Inflammatory macrophage treated with lipopolysaccharide for 4 hours (primary cell): ENCODE results near the gene PRKCB.
A peak's percentile ranks its signal among the peaks of the same experiment; 100 is the strongest.
"Not testable (repeated sequence)": the region's sequence is repeated elsewhere in the genome, so short reads cannot be mapped to it uniquely, and the experiment has no call there.

Experiments
- DNase-seq: peaks from one replicate; pipeline ENCODE4 v3.0.0-alpha.2; 2020

PRKCB gene

GRCh38 chr16:23902748-23903414, 67.1 kb downstream of the PRKCB start:
- no peak for DNase-seq

- DNase-seq, result no peak
Measured at GRCh38 chr16:23905027-23905426, 69.2 kb downstream of the PRKCB start.

DNA sequence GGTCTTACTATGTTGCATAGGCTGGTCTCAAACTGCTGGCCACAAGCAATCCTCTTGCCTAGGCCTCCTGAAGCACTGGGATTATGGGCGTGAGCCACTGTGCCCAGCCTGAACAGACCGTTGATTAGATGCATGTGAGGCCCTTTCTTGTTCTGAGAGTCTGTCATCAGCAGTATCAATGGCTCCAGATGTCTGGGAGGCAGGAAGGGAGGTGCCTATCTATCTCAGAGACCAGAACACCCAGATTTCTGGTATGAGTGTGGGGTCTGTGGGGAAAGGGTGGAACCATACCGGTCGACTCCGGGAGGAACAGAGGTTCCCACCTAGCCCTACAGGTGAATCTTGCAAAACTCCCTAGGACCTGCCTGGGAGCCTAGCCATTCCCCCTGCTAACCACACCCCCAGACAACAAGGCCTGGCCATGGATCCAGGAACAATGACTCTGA, 71.7 kb downstream of the PRKCB start:
- DNase-seq, result no peak

DNA sequence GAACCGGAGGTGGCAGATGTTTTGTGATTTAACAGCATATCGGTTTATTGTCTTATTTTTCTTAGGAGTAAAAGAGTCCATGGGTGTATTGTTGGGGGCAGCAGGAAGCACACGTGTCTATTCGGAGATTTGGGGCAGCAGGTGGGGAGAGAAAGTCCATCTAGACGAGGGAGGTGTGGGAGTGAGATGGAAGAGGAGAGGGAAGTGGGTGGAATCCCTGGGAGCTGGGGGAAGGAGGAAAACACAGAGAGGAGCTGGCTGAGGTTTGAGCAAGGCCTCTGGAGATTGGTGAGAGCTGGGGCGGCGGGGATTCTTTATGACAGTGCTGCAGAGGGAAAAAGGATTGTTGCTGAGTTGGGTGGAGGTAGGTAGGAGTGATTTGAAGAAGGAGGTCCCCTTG, 72.1 kb downstream of the PRKCB start:
- no peak for DNase-seq

GRCh38 chr16:23908790-23909189, 73.0 kb downstream of the PRKCB start:
- no peak for DNase-seq

DNA sequence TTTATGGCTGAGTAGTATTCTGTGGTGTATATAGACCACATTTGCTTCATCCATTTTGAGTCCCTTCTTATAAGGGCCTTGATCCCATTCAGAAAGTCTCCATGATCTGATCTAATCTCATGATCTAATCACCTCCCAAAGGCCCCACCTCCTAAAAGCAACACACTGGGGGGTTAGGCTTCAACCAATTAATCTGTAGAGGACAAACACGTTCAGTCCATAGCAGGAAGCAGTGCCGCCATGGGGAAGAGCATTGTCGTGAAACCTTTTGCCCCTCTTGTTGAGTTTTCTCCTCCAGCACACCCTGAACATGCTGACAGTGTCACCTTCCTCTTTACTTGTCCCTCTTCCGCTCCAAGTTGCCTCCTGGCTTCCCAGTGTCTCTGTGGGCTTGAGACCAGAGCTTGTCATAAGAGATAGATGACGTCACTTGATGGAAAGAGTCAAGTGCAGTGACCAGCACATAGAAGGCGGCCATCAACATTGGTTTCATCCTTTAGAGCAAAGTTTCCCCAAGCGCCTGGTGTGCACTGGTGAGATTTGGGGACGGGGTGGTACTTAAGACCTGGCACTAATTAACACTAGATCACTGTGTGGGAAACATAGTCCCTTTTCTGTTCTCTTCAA, 74.1 kb downstream of the PRKCB start:
- no peak for DNase-seq

DNA sequence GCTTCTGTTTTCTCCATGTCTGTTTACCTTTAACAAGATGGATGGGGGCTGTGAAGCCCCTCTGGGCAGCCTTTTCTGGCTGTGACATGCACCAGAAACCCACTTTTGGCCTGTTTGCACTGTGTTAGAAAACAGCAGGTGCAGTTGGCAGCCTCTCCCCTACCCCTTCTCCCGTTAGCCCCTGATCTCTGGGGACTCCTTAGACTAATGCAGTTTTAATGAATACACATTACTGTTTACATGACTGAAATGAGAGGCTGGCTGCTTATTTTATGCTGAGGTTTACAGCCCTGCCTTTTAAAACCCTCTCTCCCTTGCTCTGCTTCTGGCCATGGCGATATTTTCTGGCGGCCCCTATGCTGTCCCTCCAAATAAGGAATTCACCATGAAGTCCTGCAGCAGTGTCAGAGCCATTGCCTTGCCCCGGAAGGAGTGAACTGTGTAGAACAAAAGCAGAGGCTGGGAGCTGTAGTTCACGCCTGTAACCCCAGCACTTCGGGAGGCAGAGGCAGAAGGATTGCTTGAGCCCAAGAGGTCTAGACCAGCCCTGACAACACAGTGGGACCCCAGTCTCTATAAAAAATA, 79.3 kb downstream of the PRKCB start:
- DNase-seq, result no peak

DNA sequence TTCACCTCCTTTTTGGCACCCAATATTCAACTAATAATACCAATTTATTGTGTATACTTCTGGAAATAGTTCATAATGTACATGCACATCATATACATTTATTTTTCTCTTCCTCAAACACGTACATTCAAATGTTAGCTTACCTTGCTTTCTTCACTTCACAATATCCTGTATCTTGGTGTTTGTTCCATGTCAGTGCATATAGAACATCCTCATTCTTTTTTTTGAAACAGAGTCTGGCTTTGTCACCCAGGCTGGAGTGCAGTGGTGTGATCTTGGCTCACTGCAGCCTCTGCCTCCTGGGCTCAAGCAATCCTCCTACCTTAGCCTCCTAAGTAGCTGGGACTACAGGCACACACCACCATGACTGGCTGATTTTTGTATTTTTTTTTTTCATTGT, 80.8 kb downstream of the PRKCB start:
- not testable (repeated sequence) for DNase-seq

GRCh38 chr16:23917621-23918020, 81.8 kb downstream of the PRKCB start:
- DNase-seq, result no peak

DNA sequence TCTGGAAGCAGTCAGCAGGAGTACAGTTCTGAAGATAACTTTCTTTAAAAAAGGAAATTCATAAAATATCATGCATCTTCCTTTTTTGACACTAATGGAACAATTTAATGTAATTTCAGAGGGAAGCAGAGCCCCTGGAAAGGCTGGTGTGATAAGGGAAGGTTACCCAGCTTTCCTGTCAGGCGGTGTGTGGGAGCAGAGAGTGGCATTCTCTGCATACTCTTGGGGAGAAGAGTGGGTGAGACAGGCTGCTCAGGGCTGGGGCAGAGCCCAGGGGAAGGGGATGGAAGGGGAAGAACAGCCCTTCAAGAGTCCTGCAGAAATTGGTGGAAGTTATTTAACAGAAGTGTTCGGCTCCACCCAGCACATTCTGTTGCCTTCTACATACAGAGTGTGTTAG, 84.7 kb downstream of the PRKCB start:
- no peak for DNase-seq

DNA sequence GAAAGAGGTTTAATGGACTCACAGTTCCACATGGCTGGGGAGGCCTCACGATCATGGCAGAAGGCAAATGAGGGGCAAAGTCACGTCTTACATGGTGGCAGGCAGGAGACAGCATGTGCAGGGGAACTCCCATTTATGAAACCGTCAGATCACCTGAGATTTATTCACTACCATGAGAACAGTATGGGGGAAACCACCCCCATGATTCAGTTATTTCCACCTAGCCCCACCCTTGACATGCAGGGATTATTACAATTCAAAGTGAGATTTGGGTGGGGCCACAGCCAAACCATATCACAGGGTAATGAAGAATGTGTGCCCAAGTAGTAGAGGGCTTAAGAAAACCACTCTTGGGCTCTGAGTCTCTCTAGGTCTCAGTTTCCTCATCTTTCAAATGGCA, 85.1 kb downstream of the PRKCB start:
- DNase-seq, result no peak

DNA sequence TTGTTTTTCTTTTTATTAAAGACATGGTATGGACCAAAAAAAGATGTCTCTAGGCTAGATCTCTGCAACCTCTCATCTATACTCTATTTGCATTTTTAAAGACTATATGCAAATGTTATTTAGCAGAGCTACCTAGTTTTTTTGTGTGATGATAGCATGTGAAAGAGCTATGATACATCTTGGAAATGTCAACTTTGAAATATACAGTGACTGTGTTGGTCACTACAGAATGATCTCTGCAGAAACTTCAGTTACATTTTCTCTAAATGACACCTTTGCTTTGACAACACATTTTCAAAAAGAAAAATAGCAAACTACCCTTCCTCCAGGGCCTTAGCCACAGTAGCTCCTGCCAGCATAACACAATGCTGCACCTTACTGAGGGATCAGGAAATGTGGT, 86.6 kb downstream of the PRKCB start:
- no peak for DNase-seq

DNA sequence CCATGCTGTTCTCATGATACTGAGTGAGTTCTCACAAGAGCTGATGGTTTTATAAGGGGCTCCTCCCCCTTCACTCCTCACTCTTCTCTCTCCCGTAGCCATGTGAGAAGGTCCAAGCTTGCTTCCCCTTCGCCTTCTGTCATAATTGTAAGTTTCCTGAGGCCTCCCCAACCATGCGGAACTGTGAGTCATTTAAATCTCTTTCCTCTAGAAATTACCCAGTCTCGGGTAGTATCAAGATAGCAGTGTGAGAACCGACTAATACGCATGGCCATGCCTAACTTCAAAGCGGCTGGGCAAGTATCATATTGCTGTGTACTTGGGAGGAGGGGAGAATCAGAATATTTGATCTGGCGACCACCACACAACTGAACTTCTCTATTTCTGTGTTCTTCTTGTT, 88.3 kb downstream of the PRKCB start:
- peak; percentile 75 for DNase-seq

GRCh38 chr16:23927796-23928195, 92.0 kb downstream of the PRKCB start:
- no peak for DNase-seq

- no peak for DNase-seq
Measured at GRCh38 chr16:23929237-23929636, 93.5 kb downstream of the PRKCB start.

GRCh38 chr16:23929856-23930255, 94.1 kb downstream of the PRKCB start:
- DNase-seq, result no peak

DNA sequence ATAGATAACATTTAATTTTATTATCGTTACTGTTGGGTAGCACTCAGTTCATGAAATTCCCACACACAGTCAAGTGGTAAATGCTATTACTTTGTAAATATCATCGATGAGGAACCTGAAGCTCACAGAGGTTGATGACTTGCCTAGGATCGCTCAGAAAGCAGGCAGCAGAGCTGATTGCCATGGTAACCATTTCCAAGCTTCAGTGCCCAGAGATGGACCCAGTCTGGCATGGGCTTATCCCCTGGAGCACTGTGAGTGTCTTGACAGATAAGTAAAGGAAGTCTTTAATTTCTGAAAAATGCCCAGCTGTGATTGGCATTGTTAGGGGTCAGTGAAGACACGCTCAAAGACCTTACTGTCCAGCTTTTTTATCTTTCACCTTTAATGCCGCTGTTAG, 95.0 kb downstream of the PRKCB start:
- no peak for DNase-seq

GRCh38 chr16:23931199-23931598, 95.4 kb downstream of the PRKCB start:
- DNase-seq, result no peak

GRCh38 chr16:23933650-23934049, 97.9 kb downstream of the PRKCB start:
- not testable (repeated sequence) for DNase-seq

DNA sequence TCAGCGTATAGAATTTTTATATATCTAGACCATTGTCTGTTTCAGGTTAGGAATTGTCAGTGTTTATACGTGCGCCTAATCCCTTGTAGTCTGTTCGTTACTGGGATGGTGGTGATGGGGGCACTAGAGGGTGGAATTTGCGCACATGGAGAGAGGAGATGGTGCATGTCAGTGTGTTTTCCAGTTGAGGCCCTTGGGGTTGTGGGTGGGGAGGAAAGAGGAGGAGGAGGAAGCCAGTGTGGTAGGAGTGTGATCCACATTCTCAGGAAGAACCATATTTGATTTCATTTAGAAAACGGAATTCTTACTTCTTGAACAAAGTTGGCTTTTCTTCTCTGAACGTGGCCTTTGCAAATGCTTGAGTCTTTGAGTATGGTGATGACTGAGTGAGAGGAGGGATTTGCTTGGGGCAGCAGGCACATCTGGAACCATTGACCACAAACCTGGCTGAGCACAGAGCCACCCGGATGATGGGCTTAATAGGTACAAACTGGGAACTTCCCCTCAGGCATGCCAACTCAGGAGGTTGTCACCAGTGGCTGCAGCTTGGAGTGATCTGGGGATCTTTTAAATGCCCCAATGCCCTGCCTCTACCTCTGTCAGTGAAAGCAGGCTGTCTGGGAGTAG, 98.9 kb downstream of the PRKCB start:
- no peak for DNase-seq

GRCh38 chr16:23940111-23940510, 104.3 kb downstream of the PRKCB start:
- no peak for DNase-seq

DNA sequence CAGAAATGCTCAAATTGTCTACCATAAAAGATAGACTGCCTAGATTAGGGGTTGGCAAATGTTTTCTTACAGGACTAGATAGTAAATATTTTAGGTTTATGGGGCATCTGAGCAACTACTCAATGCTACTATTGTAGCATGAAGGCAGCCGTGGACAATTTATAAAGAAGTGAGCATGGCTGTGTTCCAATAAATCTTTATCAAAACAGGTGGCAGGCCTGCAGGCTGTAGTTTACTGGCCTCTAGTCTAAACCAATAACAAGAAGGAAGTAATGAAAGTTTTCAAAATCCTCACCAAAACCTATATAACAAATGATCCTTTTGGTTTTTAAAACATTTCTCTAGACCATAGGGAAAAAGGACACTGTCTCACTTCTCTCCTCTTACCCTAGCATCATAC, 105.2 kb downstream of the PRKCB start:
- no peak for DNase-seq

DNA sequence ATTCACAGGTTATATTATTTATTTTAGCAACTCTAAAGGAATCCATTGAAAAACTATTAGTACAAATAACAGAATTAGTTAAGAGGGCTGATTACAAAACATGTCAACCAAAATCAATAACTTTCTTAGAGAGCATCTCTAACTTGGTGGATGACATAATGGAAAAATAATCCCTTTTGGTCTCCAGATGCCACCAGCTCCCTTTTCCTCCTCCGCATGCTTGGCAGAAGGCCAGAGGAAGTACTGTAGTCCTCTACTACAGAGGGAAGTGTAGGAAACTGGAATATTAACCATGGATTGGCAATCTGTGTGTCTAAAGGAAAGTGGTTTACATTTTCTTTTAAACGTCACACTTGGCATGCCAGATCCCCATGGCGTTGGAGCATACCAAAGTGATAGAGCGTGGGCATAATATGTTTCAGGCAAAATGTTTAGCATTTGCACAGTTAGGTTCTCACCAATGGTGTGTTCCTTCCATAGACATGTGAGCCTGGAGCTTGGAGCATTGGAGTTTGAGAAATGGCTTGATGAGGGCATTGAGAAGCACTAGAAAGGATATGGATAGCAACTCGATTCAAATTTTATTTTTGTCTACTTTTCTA, 106.3 kb downstream of the PRKCB start:
- DNase-seq, result no peak

GRCh38 chr16:23943604-23944003, 107.8 kb downstream of the PRKCB start:
- DNase-seq, result no peak
